ENCODE measurements around the gene ST6GALNAC4.

The ST6GALNAC4 gene

GRCh38 chr9:127916720-127917581, at the start of gene ST6GALNAC4:
Gene ST6GALNAC4, minus strand, starts transcription at chr9:127917041. Its CDS starts 622 bp downstream, at chr9:127916419.
- DNase-seq (ENCODE audit: low read depth): peak; percentile 61
- H3K4me3 ChIP-seq (ENCODE audit: low read depth, low read length): peak within 1 kb of the TSS; percentile 68

GRCh38 chr9:127965953-127966352, 49.1 kb upstream of the ST6GALNAC4 start:
- no peak for DNase-seq (ENCODE audit: low read depth)
- no peak overlapping the region for H3K4me3 ChIP-seq (ENCODE audit: low read depth, low read length)

GRCh38 chr9:127963359-127964064, 46.7 kb upstream of the ST6GALNAC4 start:
- no peak for DNase-seq (ENCODE audit: low read depth)
- H3K4me3 ChIP-seq (ENCODE audit: low read depth, low read length): no peak overlapping the region

GRCh38 chr9:127963041-127963358, 46.2 kb upstream of the ST6GALNAC4 start:
- no peak overlapping the region for H3K4me3 ChIP-seq (ENCODE audit: low read depth, low read length)
- no peak for DNase-seq (ENCODE audit: low read depth)

- DNase-seq (ENCODE audit: low read depth): no peak
- H3K4me3 ChIP-seq (ENCODE audit: low read depth, low read length): no peak overlapping the region
Observed at GRCh38 chr9:127962278-127962677, 45.4 kb upstream of the ST6GALNAC4 start.

GRCh38 chr9:127961613-127962155, 44.8 kb upstream of the ST6GALNAC4 start:
- no peak overlapping the region for H3K4me3 ChIP-seq (ENCODE audit: low read depth, low read length)
- DNase-seq (ENCODE audit: low read depth): no peak

- no peak overlapping the region for H3K4me3 ChIP-seq (ENCODE audit: low read depth, low read length)
- DNase-seq (ENCODE audit: low read depth): no peak
Observed at GRCh38 chr9:127961155-127961490, 44.3 kb upstream of the ST6GALNAC4 start.

GRCh38 chr9:127960410-127961154, 43.7 kb upstream of the ST6GALNAC4 start:
- DNase-seq (ENCODE audit: low read depth): no peak
- H3K4me3 ChIP-seq (ENCODE audit: low read depth, low read length): no peak overlapping the region

- no peak overlapping the region for H3K4me3 ChIP-seq (ENCODE audit: low read depth, low read length)
- DNase-seq (ENCODE audit: low read depth): no peak
Observed at GRCh38 chr9:127959841-127960409, 43.1 kb upstream of the ST6GALNAC4 start.

GRCh38 chr9:127959398-127959797, 42.6 kb upstream of the ST6GALNAC4 start:
- H3K4me3 ChIP-seq (ENCODE audit: low read depth, low read length): no peak overlapping the region
- no peak for DNase-seq (ENCODE audit: low read depth)

GRCh38 chr9:127958728-127959127, 41.9 kb upstream of the ST6GALNAC4 start:
- DNase-seq (ENCODE audit: low read depth): no peak

GRCh38 chr9:127955294-127956015, 38.6 kb upstream of the ST6GALNAC4 start:
- no peak for DNase-seq (ENCODE audit: low read depth)
- H3K4me3 ChIP-seq (ENCODE audit: low read depth, low read length): no peak overlapping the region

More at GRCh38 chr9:127958728-127959127, 41.9 kb upstream of the ST6GALNAC4 start:
- H3K4me3 ChIP-seq (ENCODE audit: low read depth, low read length): no peak overlapping the region

- no peak for DNase-seq (ENCODE audit: low read depth)
- no peak overlapping the region for H3K4me3 ChIP-seq (ENCODE audit: low read depth, low read length)
Observed at GRCh38 chr9:127954831-127955293, 38.0 kb upstream of the ST6GALNAC4 start.

GRCh38 chr9:127953768-127954505, 37.1 kb upstream of the ST6GALNAC4 start:
- no peak for DNase-seq (ENCODE audit: low read depth)
- no peak overlapping the region for H3K4me3 ChIP-seq (ENCODE audit: low read depth, low read length)

- no peak overlapping the region for H3K4me3 ChIP-seq (ENCODE audit: low read depth, low read length)
- no peak for DNase-seq (ENCODE audit: low read depth)
Observed at GRCh38 chr9:127953154-127953553, 36.3 kb upstream of the ST6GALNAC4 start.

GRCh38 chr9:127950513-127951289, 33.9 kb upstream of the ST6GALNAC4 start:
- H3K4me3 ChIP-seq (ENCODE audit: low read depth, low read length): no peak overlapping the region
- no peak for DNase-seq (ENCODE audit: low read depth)

GRCh38 chr9:127949827-127950512, 33.1 kb upstream of the ST6GALNAC4 start:
- no peak for DNase-seq (ENCODE audit: low read depth)
- H3K4me3 ChIP-seq (ENCODE audit: low read depth, low read length): no peak overlapping the region
